Fibroblast of lung (primary cell): ENCODE results near the gene NEAT1.

Experiments
- EZH2 ChIP-seq: IDR thresholded peaks from 2 replicates; pipeline ENCODE4 v1.5.1; 2012; ENCODE audit warnings: low read length, control low read depth, mild to moderate bottlenecking; ENCODE audit errors: missing control alignments
- TF ChIP-seq, protein P1 (sequence below), 2 donors: IDR thresholded peaks in 1 of 2; conservative IDR thresholded peaks in 1 of 2; 1 replicate in 1 of 2; 2 replicates in 1 of 2; pipeline ENCODE4 v1.5.1; 2011 to 2012; ENCODE audit warnings: low read length in 2 of 2, control low read depth in 1 of 2, inconsistent platforms in 1 of 2, low read depth in 1 of 2, mild to moderate bottlenecking in 1 of 2

DNA sequence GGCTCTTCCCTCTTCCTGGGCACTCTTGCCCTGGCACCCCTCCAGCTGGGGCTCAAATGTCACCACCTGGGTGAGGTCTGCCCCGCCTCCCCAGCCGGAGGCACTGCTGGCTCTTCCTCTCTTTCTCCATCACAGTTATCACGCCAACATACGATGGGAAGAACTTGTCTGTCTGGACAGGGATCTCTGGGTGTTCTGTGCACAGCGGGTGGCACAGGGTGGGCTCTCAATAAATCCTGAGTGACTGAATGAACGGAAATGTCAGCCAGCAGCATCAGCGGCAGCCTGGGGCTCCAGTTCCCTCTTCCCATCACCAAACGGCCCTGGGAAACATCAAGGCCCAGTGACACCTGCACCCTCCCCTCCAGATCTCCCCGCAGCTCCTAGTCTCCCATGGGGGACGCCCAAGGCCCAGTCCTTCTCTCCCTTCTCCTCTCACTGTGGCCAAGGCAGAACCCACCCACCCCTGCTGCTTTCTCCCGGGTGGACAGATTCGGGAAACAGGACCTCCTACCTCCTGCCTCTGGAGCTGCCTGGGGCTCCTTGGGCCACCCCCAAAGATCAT, 39.7 kb upstream of the NEAT1 start:
- TF ChIP-seq, protein P1, sequence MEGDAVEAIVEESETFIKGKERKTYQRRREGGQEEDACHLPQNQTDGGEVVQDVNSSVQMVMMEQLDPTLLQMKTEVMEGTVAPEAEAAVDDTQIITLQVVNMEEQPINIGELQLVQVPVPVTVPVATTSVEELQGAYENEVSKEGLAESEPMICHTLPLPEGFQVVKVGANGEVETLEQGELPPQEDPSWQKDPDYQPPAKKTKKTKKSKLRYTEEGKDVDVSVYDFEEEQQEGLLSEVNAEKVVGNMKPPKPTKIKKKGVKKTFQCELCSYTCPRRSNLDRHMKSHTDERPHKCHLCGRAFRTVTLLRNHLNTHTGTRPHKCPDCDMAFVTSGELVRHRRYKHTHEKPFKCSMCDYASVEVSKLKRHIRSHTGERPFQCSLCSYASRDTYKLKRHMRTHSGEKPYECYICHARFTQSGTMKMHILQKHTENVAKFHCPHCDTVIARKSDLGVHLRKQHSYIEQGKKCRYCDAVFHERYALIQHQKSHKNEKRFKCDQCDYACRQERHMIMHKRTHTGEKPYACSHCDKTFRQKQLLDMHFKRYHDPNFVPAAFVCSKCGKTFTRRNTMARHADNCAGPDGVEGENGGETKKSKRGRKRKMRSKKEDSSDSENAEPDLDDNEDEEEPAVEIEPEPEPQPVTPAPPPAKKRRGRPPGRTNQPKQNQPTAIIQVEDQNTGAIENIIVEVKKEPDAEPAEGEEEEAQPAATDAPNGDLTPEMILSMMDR (conservative IDR thresholded peaks at IDR 0.05 in 1 of 2, IDR thresholded peaks at IDR 0.05 in 1 of 2; ENCODE audit: low read depth in 1 of 2, low read length in 2 of 2): no peak
- TF ChIP-seq EZH2: no peak
